GM21360 (cell line): ENCODE measurements around the gene RNU4-1.
"Not testable (repeated sequence)": the region's sequence is repeated elsewhere in the genome, so short reads cannot be mapped to it uniquely, and the experiment has no call there.

Experiments used
- ATAC-seq: cut with Tn5 transposase; IDR thresholded peaks from one replicate; pipeline ENCODE4 v1.9.1; 2021; ENCODE audit warnings: mild to moderate bottlenecking, moderate library complexity; ENCODE audit not compliant: unreplicated experiment

RNU4-1 gene

GRCh38 chr12:120259418-120260202 lies 33.4 kb downstream of the RNU4-1 start:
- ATAC-seq, result no peak

- ATAC-seq, result no peak
Measured at GRCh38 chr12:120258323-120258896, 34.6 kb downstream of the RNU4-1 start.

- ATAC-seq, result no peak
Measured at GRCh38 chr12:120257041-120257821, 35.8 kb downstream of the RNU4-1 start.

- ATAC-seq, result no peak
Measured at GRCh38 chr12:120254809-120255208, 38.2 kb downstream of the RNU4-1 start.

- not testable (repeated sequence) for ATAC-seq
Measured at GRCh38 chr12:120253313-120253712, 39.7 kb downstream of the RNU4-1 start.

GRCh38 chr12:120252071-120252906 lies 40.7 kb downstream of the RNU4-1 start:
- no peak for ATAC-seq

- ATAC-seq, result not testable (repeated sequence)
Measured at GRCh38 chr12:120251364-120252070, 41.5 kb downstream of the RNU4-1 start.

- ATAC-seq, result no peak
Measured at GRCh38 chr12:120249875-120250795, 42.9 kb downstream of the RNU4-1 start.

GRCh38 chr12:120249266-120249874 lies 43.7 kb downstream of the RNU4-1 start:
- ATAC-seq, result no peak

GRCh38 chr12:120247621-120248030 lies 45.4 kb downstream of the RNU4-1 start:
- ATAC-seq, result no peak

- no peak for ATAC-seq
Measured at GRCh38 chr12:120247183-120247582, 45.9 kb downstream of the RNU4-1 start.

- ATAC-seq, result not testable (repeated sequence)
Measured at GRCh38 chr12:120246705-120247104, 46.3 kb downstream of the RNU4-1 start.
